Subcutaneous abdominal adipose tissue (tissue), 5 donors: ENCODE data around the gene PIEZO2.

Experiments used
- H3K27ac ChIP-seq: one replicate; pipeline ENCODE4 v1.7.0; 2013; ENCODE audit warnings: low read depth, mild to moderate bottlenecking, inconsistent platforms, low read length, moderate library complexity
- H3K27me3 ChIP-seq, 5 donors: one replicate each; pipeline ENCODE4 v1.7.0; 2013; ENCODE audit warnings: low read length in 5 of 5, inconsistent platforms in 1 of 5; ENCODE audit not compliant: control insufficient read depth in 5 of 5, insufficient read depth in 4 of 5
- H3K36me3 ChIP-seq, 5 donors: one replicate each; pipeline ENCODE4 v1.7.0; 2013; ENCODE audit warnings: low read length in 5 of 5; ENCODE audit not compliant: control insufficient read depth in 5 of 5, insufficient read depth in 5 of 5
- H3K4me1 ChIP-seq, 5 donors: one replicate each; pipeline ENCODE4 v1.7.0; 2013; ENCODE audit warnings: low read length in 5 of 5, mild to moderate bottlenecking in 3 of 5, moderate library complexity in 1 of 5; ENCODE audit not compliant: control insufficient read depth in 5 of 5, insufficient read depth in 5 of 5
- H3K4me3 ChIP-seq, 5 donors: one replicate each; pipeline ENCODE4 v1.7.0; 2013; ENCODE audit warnings: low read length in 5 of 5, low read depth in 1 of 5
- H3K9ac ChIP-seq, 5 donors: one replicate each; pipeline ENCODE4 v1.7.0; 2013; ENCODE audit warnings: low read length in 5 of 5, mild to moderate bottlenecking in 4 of 5, moderate library complexity in 3 of 5
- H3K9me3 ChIP-seq, 5 donors: one replicate each; pipeline ENCODE4 v1.7.0; 2013; ENCODE audit warnings: low read length in 5 of 5; ENCODE audit not compliant: control insufficient read depth in 5 of 5
- donor health status: healthy.
- donor health status: healthy.
- donor health status: healthy.
- donor health status: healthy.
- donor health status: healthy.

PIEZO2 gene

GRCh38 chr18:11096839-11097750 is 52.3 kb downstream of the PIEZO2 start:
- H3K9me3 ChIP-seq = no peaks in the 10 kb centered on the region
- no peaks in the 10 kb centered on the region for H3K36me3 ChIP-seq
- peak overlapping the region in 1 of 5 donors; percentile 13 for H3K4me3 ChIP-seq
- no peak overlapping the region for H3K27ac ChIP-seq
- H3K9ac ChIP-seq = no peak overlapping the region
- H3K4me1 ChIP-seq = peaks cover 0 to 13% (median 0%) of the 10 kb centered on the region in 5 donors
- H3K27me3 ChIP-seq = peaks cover 0 to 2% (median 0%) of the 10 kb centered on the region in 5 donors

- Histone ChIP-seq H3K9me3 (no peaks in the 10 kb centered on the region), H3K27me3 (peaks cover 0 to 2% (median 0%) of the 10 kb centered on the region in 5 donors), H3K36me3 (no peaks in the 10 kb centered on the region), H3K27ac (no peak overlapping the region), H3K4me3 (peak overlapping the region in 1 of 5 donors; percentile 13), H3K4me1 (peaks cover 0 to 13% (median 0%) of the 10 kb centered on the region in 5 donors), H3K9ac (no peak overlapping the region)
Measured at GRCh38 chr18:11096411-11096810, 53.0 kb downstream of the PIEZO2 start.

- Histone ChIP-seq H3K9ac (no peak overlapping the region), H3K36me3 (no peaks in the 10 kb centered on the region), H3K4me1 (peaks cover 0 to 13% (median 0%) of the 10 kb centered on the region in 5 donors), H3K27me3 (peaks cover 0 to 2% (median 0%) of the 10 kb centered on the region in 5 donors), H3K4me3 (no peak overlapping the region), H3K9me3 (no peaks in the 10 kb centered on the region), H3K27ac (no peak overlapping the region)
Measured at GRCh38 chr18:11095674-11096293, 53.6 kb downstream of the PIEZO2 start.

GRCh38 chr18:11095211-11095610 is 54.2 kb downstream of the PIEZO2 start:
- H3K27ac ChIP-seq = no peak overlapping the region
- peaks cover 0 to 15% (median 0%) of the 10 kb centered on the region in 5 donors for H3K4me1 ChIP-seq
- no peaks in the 10 kb centered on the region for H3K36me3 ChIP-seq

GRCh38 chr18:11091746-11092145 is 57.6 kb downstream of the PIEZO2 start:
- H3K4me3 ChIP-seq = no peak overlapping the region
- H3K27ac ChIP-seq = no peak overlapping the region
- H3K9me3 ChIP-seq = no peaks in the 10 kb centered on the region
- no peaks in the 10 kb centered on the region for H3K36me3 ChIP-seq
- peaks cover 0 to 18% (median 0%) of the 10 kb centered on the region in 5 donors for H3K4me1 ChIP-seq
- peaks cover 0 to 2% (median 0%) of the 10 kb centered on the region in 5 donors for H3K27me3 ChIP-seq
- no peak overlapping the region for H3K9ac ChIP-seq

More at GRCh38 chr18:11095211-11095610, 54.2 kb downstream of the PIEZO2 start:
- H3K4me3 ChIP-seq = no peak overlapping the region
- no peak overlapping the region for H3K9ac ChIP-seq
- peaks cover 0 to 2% (median 0%) of the 10 kb centered on the region in 5 donors for H3K27me3 ChIP-seq
- H3K9me3 ChIP-seq = no peaks in the 10 kb centered on the region

- no peak overlapping the region for H3K4me3 ChIP-seq
- H3K36me3 ChIP-seq = no peaks in the 10 kb centered on the region
- H3K4me1 ChIP-seq = peaks cover 0 to 10% (median 0%) of the 10 kb centered on the region in 5 donors
- H3K27ac ChIP-seq = no peak overlapping the region
- H3K27me3 ChIP-seq = peaks cover 0 to 2% (median 0%) of the 10 kb centered on the region in 5 donors
- H3K9ac ChIP-seq = no peak overlapping the region
- no peaks in the 10 kb centered on the region for H3K9me3 ChIP-seq
Measured at GRCh38 chr18:11089931-11090715, 59.2 kb downstream of the PIEZO2 start.

- no peak overlapping the region for H3K27ac ChIP-seq
- no peaks in the 10 kb centered on the region for H3K9me3 ChIP-seq
- peaks cover 0 to 3% (median 0%) of the 10 kb centered on the region in 5 donors for H3K27me3 ChIP-seq
- H3K4me1 ChIP-seq = no peaks in the 10 kb centered on the region
- no peak overlapping the region for H3K4me3 ChIP-seq
- H3K36me3 ChIP-seq = no peaks in the 10 kb centered on the region
- H3K9ac ChIP-seq = no peak overlapping the region
Measured at GRCh38 chr18:11081009-11081532, 68.3 kb downstream of the PIEZO2 start.

GRCh38 chr18:11078491-11078890 is 70.9 kb downstream of the PIEZO2 start:
- no peaks in the 10 kb centered on the region for H3K9me3 ChIP-seq
- H3K4me3 ChIP-seq = no peak overlapping the region
- H3K27ac ChIP-seq = no peak overlapping the region

GRCh38 chr18:11077548-11078187 is 71.7 kb downstream of the PIEZO2 start:
- no peak overlapping the region for H3K27ac ChIP-seq
- no peak overlapping the region for H3K4me3 ChIP-seq
- H3K27me3 ChIP-seq = no peaks in the 10 kb centered on the region
- no peaks in the 10 kb centered on the region for H3K4me1 ChIP-seq
- no peak overlapping the region for H3K9ac ChIP-seq
- H3K36me3 ChIP-seq = no peaks in the 10 kb centered on the region
- no peaks in the 10 kb centered on the region for H3K9me3 ChIP-seq

More at GRCh38 chr18:11078491-11078890, 70.9 kb downstream of the PIEZO2 start:
- Histone ChIP-seq H3K4me1 (no peaks in the 10 kb centered on the region), H3K36me3 (no peaks in the 10 kb centered on the region), H3K27me3 (no peaks in the 10 kb centered on the region), H3K9ac (no peak overlapping the region)
